ENCODE measurements around the gene ERF. TPM values are rescaled to one million over a fixed set of nuclear protein-coding genes. Genes with fewer than 3 reads are reported as not detected.

The ERF gene
- total RNA-seq, 1 donor from 2014 or later = 64.5 TPM

DNA sequence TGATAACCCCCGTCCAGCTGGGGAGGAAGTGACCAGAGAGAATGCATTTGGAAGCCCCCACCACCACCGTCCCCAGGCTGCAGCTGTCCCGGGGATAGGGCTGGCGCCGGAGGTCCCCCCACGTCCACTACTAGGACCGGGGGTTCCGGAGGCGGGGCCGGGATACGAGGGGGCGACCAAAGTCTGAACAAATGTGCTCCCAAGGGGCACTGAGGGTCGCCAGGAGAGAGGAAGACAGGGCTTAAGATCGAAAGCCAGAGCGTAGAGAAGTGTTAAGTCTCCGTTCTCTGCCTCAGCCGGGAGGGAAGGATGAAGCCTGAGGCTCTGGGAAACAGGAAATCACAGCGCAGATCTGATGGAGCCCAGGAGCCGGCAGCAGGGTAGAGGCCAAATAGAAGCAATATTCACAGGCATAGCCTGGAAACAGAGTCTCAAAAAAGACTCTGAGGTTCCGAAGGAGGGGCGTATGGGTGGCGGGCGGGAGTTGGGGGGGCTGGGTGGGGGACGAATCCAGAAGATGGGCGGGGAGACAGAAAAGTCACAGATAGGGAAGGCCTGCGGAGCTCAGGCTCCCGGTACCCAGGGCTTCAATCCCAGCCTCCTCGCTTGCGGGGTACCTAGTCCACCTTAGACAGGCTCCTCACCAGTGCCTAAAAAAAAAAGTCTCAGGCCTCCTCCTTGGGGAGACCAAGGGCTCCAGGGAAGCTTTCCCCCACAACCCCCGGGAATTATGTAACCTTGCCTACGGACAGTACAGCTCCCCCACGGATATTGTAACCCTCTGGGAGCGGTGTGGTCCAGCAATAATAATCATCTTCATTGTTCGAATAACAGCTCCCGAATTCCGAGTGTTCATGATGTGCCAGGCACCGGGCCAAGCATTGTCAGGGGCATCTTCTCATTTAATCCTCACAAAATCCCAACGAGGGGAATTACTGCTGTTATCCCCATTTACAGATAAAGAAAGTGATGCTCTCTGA lies 1.1 kb upstream of the ERF start:
- Mint-ChIP-seq H3K27ac (ENCODE audit: unreplicated experiment) (peak overlapping the region; percentile 94), H3K4me3 (ENCODE audit: unreplicated experiment) (peak overlapping the region; percentile 74), H3K36me3 (ENCODE audit: low read depth) (peaks cover 2% of the 10 kb centered on the region), H3K4me1 (ENCODE audit: low read depth) (peaks cover 30% of the 10 kb centered on the region), H3K27me3 (ENCODE audit: low read depth) (no peaks in the 10 kb centered on the region), H3K9me3 (ENCODE audit: low read depth) (no peaks in the 10 kb centered on the region)
- no peak for TF ChIP-seq CTCF (IDR thresholded peaks at IDR 0.05)
- no peak for DNase-seq (ENCODE audit: low spot score)

DNA sequence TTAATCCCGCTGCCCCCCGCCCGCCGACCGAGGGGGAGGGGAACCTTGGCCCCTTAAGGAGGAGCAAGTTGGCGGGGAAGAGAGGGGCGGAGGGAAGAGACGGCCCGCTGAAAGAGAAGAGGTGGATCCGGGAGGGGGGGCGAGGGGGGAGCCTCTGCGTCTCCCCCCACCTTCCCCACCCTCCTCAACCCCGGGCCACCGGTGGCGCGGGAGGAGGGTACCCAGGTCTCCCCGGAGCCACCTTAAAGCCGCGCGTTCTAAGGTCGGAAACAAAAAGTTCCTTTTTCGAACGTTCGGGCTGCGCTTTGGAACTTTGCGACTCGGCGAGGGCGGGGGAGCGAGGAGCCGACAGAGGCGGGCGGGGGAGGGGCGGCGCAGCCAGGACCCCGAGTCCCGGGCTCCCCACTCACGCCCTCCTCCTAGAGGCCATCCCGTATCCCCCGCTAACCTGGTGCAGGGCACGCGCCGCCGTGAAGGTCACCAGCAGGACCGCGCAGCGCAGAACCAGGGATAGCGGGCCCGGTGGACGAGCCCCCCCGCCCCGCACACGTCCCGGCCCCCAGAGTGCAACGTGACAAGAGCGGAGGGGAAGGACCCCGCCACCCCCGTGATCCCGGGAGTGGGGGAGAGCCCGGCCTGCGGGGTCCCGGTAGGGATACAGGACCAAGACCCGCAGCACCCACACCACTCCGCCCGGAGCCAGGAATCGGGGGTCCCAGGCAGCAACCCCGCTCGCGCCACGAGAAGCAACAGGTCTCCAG lies 659 bp downstream of the ERF start:
- DNase-seq (ENCODE audit: low spot score) = no peak
- H3K27me3 Mint-ChIP-seq (ENCODE audit: low read depth) = no peaks in the 10 kb centered on the region
- peak overlapping the region; percentile 27 for H3K27ac Mint-ChIP-seq (ENCODE audit: unreplicated experiment)
- peak; percentile 24 for TF ChIP-seq CTCF (IDR thresholded peaks at IDR 0.05)
- no peaks in the 10 kb centered on the region for H3K9me3 Mint-ChIP-seq (ENCODE audit: low read depth)
- H3K4me3 Mint-ChIP-seq (ENCODE audit: unreplicated experiment) = peak overlapping the region; percentile 74
- H3K36me3 Mint-ChIP-seq (ENCODE audit: low read depth) = peaks cover 4% of the 10 kb centered on the region
- peaks cover 43% of the 10 kb centered on the region for H3K4me1 Mint-ChIP-seq (ENCODE audit: low read depth)

DNA sequence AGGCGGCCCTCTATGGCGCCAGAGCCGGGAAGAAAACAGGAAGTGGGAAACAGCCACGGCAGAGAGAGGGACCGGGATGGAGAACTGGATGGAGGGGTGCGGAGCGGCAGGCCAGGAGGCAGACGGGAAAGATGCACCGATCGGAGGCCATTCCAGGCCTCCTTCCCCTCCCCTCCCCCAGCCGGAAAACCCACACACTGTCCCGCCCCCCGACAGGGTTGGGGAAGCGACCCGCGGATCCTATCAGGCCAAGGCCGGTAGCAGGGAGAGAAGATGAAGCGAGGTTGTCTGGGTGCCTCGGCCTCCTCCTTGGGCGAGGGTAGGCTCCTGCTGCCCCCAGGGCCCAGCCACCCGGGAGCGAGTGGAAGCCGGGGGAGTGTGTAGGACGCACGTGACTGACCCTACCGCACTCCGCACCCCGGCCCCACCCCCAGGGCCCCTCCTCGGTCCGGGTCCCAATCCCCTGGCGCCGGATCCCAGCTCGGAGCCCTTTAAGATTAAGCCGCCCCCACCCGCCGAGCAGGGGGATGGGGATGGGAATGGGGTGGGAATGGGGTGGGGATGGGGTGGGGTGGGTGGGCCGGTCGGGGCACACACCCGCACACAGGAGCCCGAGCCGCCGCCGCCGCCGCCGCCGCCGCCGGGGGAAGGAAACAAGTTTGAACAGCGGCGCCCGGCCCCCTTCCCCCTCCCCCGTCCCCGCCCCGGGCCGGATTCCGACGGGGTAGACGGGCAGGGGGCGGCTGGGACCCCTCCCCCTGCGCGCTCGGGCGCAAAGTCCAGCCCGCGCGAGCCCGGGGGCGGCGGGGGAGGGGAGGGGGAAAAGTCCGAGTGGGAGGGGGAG lies 1.5 kb downstream of the ERF start:
- TF ChIP-seq CTCF (IDR thresholded peaks at IDR 0.05) = no peak
- no peaks in the 10 kb centered on the region for H3K9me3 Mint-ChIP-seq (ENCODE audit: low read depth)
- DNase-seq (ENCODE audit: low spot score) = no peak
- H3K4me1 Mint-ChIP-seq (ENCODE audit: low read depth) = peaks cover 43% of the 10 kb centered on the region
- H3K36me3 Mint-ChIP-seq (ENCODE audit: low read depth) = peaks cover 4% of the 10 kb centered on the region
- peak overlapping the region; percentile 99 for H3K27ac Mint-ChIP-seq (ENCODE audit: unreplicated experiment)
- H3K4me3 Mint-ChIP-seq (ENCODE audit: unreplicated experiment) = peak overlapping the region; percentile 97
- H3K27me3 Mint-ChIP-seq (ENCODE audit: low read depth) = no peaks in the 10 kb centered on the region

- no peak for DNase-seq (ENCODE audit: low spot score)
- peak overlapping the region; percentile 97 for H3K4me3 Mint-ChIP-seq (ENCODE audit: unreplicated experiment)
- peaks cover 4% of the 10 kb centered on the region for H3K36me3 Mint-ChIP-seq (ENCODE audit: low read depth)
- TF ChIP-seq CTCF (IDR thresholded peaks at IDR 0.05) = no peak
- peak overlapping the region; percentile 99 for H3K27ac Mint-ChIP-seq (ENCODE audit: unreplicated experiment)
- H3K9me3 Mint-ChIP-seq (ENCODE audit: low read depth) = no peaks in the 10 kb centered on the region
- no peaks in the 10 kb centered on the region for H3K27me3 Mint-ChIP-seq (ENCODE audit: low read depth)
- peaks cover 43% of the 10 kb centered on the region for H3K4me1 Mint-ChIP-seq (ENCODE audit: low read depth)
Observed at GRCh38 chr19:42252365-42253244, 2.3 kb downstream of the ERF start.

Measured in chondrocyte (in vitro differentiated cells).